HG03066 (cell line): ENCODE data around the gene GATD1.
A peak's percentile ranks its signal among the peaks of the same experiment; 100 is the strongest.
"Not testable (repeated sequence)": the region's sequence is repeated elsewhere in the genome, so short reads cannot be mapped to it uniquely, and the experiment has no call there.

ENCODE experiments used
- ATAC-seq: cut with Tn5 transposase; IDR thresholded peaks from one replicate; pipeline ENCODE4 v1.9.1; 2021; ENCODE audit warnings: low read depth; ENCODE audit not compliant: unreplicated experiment

The GATD1 gene

DNA sequence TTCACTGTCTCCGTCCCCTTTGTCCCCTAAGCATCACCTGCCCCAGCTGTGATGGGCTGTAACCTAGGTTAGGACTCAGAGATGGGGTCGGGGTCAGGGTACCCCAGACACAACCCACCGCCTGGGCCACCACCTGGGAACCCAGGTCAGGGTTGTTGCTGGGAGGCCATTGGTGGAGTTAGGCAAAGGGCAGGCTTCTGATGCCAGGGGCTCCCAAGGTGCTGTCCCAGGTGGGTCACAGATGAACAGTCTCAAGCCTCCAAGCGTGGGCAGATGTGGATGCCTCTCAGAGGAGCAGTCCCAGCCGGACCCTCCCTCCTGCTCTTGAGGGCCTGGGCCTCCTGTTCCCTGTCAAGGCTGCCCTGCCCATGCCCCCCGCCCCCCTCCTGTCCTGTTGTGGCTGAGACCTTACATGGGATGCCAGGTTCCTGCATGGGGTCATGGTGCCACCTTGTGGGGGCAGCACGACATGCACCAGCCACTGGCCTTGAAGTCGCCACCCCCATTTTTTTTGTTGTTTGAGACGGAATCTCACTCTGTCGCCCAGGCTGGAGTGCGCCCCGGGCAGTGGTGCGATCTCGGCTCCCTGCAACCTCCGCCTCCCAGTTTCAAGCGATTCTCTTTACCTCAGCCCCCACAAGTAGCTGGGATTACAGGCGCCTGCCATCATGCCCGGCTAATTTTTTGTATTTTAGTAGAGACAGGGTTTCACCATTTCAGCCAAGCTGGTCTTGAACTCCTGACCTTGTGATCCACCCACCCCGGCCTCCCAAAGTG, 12.1 kb downstream of the GATD1 start:
- ATAC-seq = no peak

- ATAC-seq = no peak
These were observed 12.8 kb downstream of the GATD1 start for GRCh38 chr11:764322-765024.

DNA sequence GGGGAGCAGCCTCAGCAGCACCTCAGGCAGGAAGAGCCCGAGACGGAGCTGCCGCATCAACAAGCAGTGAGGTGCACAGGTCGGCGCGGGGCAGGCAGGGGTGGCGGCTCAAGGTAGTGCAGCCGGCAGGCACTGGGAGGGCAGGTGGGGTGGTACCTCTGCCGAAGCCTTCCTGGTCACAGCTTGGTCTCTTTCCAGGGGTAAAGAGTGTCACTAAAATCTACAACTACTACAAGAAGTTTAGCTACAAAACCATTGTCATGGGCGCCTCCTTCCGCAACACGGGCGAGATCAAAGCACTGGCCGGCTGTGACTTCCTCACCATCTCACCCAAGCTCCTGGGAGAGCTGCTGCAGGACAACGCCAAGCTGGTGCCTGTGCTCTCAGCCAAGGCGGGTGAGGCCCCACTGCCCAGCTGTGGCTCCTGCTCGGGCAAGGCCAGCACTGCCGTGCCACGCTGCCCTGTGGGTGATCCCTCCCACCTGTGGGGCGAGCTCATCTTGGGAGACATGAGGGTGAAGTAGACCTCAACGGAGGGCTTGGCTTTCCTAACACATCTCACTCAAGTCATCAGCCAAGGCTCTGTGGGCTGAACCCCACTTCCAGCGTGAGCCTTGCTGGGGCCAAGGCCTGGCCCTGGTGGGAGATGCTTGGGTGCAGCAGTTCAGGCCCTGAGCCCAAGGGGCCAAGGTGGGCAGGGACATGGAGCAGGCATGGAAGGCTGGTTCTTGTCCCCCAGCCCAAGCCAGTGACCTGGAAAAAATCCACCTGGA, 13.6 kb downstream of the GATD1 start:
- no peak for ATAC-seq

- no peak for ATAC-seq
These were observed 14.2 kb downstream of the GATD1 start for GRCh38 chr11:763073-763463.

- no peak for ATAC-seq
These were observed 14.7 kb downstream of the GATD1 start for GRCh38 chr11:762421-763072.

DNA sequence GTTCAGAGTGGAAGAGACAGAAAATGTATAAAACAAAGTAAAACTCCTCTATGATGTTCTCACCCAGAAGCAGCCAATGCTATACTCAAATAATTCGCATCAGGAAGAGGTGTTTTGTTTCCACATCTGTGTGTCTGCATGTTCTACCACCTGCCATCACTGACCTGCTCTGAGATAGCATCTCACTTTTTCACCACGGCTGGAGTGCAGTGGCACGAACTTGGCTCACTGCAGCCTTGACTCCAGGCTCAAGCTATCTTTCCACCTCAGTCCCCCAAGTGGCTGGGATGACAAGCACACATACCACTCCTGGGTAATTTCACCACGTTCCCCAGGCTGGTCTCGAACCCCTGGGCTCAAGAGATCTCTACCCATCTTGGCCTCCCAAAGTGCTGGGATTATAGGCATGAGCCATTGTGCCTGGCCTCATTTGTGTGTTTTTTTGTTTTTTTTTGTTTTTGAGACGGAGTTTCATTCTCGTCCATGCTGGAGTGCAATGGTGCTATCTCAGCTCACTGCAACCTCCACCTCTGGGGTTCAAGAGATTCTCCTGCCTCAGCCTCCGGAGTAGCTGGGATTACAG, 15.7 kb downstream of the GATD1 start:
- ATAC-seq = no peak

DNA sequence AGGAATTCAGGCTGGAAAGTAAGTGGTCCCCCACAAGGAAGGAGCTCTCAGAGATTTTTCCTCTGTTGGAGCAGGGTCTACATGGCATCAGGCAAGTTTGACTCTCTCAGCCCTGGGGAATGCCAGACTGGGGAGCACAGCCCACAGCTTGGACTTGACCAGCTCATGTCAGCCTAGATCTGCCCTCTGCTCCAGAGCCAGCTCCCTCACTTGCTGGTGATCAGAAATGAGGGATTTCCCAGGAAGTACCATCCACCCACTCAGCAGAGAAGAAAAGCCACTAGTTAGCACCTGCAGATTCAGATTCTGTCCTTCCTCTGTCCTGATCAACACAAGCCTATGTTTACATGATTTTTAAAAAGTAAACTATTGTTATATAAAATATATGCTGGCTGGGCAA, 17.1 kb downstream of the GATD1 start:
- no peak for ATAC-seq

GRCh38 chr11:749731-750130, 27.6 kb downstream of the GATD1 start:
- no peak for ATAC-seq

GRCh38 chr11:748007-748359, 29.3 kb downstream of the GATD1 start:
- ATAC-seq = no peak

DNA sequence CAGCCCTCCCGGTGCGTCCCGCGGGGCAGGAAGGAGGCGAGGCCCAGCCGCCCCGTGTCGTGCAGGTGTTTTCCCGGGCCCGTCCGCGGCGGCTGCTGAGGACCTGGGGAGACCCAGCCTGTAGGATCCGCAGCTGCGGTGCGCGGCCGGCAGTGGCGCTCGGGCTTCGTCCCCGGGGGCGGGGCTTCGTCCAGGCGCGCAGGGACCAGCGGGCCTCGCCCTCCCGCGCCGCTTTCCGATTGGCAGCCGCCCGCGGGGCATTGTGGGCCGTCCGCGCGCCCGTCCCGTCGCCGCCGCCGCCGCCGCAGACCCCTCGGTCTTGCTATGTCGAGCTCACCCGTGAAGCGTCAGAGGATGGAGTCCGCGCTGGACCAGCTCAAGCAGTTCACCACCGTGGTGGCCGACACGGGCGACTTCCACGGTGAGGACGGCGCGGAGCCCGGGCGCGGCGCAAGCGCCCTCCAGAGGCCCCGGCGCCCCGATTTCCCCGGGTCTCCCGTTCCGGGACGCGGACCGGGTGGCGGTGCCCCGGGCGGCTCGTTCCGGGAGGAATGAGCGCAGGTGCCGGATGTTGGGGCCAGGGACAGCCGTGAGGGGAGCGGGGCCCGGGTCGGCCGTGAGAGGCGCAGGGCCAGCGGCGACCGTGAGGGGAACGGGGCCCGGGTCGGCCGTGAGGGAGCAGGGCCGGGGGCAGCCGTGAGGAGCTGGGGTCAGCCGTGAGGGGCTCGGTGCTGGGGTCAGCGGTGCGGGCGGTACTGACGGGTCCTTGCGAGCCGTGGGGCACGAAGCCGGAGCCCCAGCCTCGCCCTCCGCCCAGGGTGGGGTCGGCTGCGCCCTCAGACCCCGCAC, 29.9 kb downstream of the GATD1 start, which contains the start of gene TALDO1:
TSS of gene TALDO1 (plus strand) at position 307 of the 849 bp plus-strand sequence. CDS start at position 325, 18 bp downstream.
- ATAC-seq = peak; percentile 89

- ATAC-seq = peak; percentile 11
These were observed 30.8 kb downstream of the GATD1 start for GRCh38 chr11:746289-747157.

DNA sequence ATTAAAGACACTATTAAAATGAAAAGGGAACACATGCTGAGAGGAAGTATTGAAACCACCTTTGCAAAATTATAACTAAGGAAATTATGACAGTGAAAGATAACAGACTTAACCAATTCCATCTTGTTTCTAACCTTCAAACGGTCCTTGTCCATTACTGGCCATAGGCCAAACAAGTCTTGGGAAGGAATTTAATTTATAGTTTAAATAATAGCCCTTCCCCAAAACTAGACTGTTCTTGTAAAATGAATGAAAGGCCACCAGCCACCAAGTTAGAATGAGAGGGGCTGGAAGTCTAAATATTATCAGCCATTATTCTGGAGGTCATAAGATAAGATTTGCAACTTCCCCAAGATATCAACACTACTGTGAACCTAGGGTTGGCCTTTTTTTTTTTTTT, 31.9 kb downstream of the GATD1 start:
- ATAC-seq = no peak

GRCh38 chr11:742571-743201, 34.6 kb downstream of the GATD1 start:
- ATAC-seq = no peak

GRCh38 chr11:742156-742546, 35.1 kb downstream of the GATD1 start:
- ATAC-seq = no peak

DNA sequence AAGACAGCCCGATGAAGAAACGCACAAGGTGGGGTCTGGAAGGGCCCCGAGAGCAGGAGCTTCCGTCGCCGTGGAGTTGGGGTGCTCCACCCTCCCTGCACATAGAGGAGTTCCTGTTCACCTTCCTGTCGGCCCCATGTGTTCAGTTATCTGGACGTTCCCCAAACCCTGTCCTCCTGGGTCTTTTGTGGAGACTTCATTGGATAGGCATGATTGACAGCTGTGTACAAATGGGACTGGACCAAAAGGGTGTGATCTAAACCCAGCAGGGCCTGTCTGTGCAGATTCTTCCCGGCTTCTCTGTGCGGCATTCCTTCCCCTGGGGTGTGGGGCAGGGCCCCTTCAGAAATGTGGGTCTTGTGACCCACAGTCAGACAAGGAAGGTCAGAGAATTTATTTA, 39.4 kb downstream of the GATD1 start:
- ATAC-seq = not testable (repeated sequence)

DNA sequence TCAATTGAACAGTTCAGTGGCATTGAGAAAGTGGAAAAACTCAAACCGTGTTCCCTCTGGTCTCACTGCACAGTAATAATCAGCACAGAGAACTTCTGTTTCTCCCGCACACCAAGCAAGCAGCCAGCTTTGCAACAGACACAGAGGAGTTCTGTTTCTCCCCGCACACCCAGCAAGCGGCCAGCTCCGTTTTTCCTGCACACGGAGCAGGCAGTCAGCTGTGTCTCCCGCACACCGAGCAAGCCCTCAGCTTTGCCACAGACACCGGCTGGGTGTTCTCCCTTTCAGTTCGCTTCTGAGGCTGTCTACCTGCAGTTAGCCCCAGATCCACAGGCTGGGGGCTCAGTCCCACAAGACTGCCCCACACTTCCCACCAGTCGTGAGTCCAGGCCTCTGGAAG, 39.9 kb downstream of the GATD1 start:
- ATAC-seq = no peak

DNA sequence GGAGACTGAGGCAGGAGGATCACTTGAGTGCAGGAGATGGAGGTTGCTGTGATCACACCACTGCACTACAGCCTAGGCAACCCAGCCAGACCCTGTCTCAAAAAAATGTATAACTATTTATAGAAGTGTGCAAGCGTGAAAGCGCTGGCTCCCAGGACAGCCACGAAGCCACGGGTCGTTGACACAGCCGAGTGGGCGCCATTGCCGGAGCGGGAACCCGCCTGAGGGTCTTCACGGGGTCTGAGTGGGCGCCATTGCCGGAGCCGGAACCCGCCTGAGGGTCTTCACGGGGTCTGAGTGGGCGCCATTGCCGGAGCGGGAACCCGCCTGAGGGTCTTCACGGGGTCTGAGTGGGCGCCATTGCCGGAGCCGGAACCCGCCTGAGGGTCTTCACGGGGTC, 42.7 kb downstream of the GATD1 start:
- ATAC-seq = not testable (repeated sequence)

DNA sequence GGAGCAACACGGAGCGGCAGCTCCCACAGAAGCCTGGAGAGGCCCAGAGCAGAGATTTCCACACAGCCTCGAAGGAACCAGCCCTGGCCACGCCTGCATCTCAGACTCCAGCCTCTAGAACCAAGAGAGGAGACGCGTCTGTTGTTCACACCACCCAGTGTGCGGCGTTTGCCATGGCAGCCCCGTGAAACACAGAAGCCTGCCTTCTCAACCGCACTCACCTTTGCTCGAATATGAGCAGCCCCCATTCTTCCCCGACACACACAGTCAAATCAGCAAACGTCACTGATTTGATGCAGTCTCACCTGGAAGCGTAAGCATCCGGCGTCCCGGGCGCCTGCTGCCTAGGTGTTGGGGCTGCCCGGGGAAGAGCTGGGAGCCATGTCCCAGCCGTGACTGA, 44.2 kb downstream of the GATD1 start:
- no peak for ATAC-seq
